Gastrocnemius medialis (tissue), 4 donors: ENCODE results near the gene TNNT1.

Experiments used
- CTCF ChIP-seq, 5 experiments: fragments of 450-650 bp in 3 of 5; fragments of 200-600 bp in 2 of 5; sonication (generic) in 2 of 5; IDR thresholded peaks in 4 of 5; conservative IDR thresholded peaks in 1 of 5; 1 replicate in 4 of 5; 2 replicates in 1 of 5; pipeline ENCODE4 v1.5.1; 2016 to 2019; ENCODE audit warnings: antibody characterized with exemption in 5 of 5, mild to moderate bottlenecking in 3 of 5, moderate library complexity in 3 of 5
- POLR2A ChIP-seq, 2 donors: fragments of 450-650 bp; IDR thresholded peaks; one replicate each; pipeline ENCODE4 v1.6.1; 2017; ENCODE audit warnings: antibody characterized with exemption in 2 of 2, mild to moderate bottlenecking in 2 of 2, moderate library complexity in 2 of 2

DNA sequence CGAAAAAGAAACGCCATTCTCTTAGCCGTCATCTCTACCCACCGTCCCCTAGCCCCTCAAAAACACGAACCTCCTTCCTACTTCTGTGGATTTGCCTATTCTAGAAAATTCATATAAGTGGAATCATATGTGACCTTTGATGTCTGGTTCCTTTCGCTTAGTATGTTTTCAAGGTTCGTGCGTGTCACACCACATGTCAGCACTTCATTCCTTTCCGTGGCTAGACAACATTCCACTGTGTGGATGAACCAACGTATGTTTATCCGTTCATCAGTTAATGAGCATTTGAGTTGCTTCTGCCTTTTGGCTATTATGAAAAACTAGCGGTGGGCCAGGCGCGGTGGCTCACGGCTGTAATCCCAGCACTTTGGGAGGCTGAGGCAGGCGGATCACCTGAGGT, 17.6 kb downstream of the TNNT1 start:
- TF ChIP-seq CTCF (IDR thresholded peaks at IDR 0.05 in 4 of 5, conservative IDR thresholded peaks at IDR 0.05 in 1 of 5) (no peak), POLR2A (IDR thresholded peaks at IDR 0.05) (no peak)
